ENCODE data around the gene DIAPH3. TPM values are rescaled to one million over a fixed set of nuclear protein-coding genes. Genes with fewer than 3 reads are reported as not detected.

DIAPH3 gene
- total and polyA plus RNA-seq, 2 of the 8 experiments (the other 6 are each of a cell fraction or from before 2014, with no cell fraction given): 8.0 to 30.8 TPM

DNA sequence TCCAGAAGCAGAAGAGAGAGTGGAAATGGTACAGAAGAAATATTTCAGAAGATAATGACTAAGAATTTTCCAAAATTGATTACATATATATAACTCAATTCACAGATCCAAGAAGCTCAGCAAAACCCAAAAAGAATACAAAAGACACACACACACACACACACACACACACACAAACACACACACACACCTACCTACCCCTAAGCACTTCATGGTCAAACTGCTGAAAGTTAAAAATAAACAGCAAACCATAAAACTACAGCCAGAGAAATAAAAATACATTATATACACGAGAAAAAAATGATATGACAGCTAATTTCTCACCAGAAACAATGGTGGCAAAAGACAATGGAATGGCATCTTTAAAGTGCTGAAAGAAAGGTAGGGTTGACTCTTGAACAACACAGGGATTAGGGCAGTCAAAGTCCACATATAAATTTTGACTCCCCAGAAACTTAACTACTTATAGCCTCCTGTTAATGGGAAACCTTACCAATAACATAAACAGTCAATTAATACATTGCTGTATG is 49.2 kb downstream of the DIAPH3 start:
- Histone ChIP-seq H3K56ac (replicated peaks; ENCODE audit: insufficient read length, low read depth, low read length) (no peak overlapping the region), H3K9me3 (ENCODE audit: insufficient read depth in 2 of 2, low read depth in 1 of 2, low read length in 1 of 2) (0 out of 4 replicates have a peak, but pooled peaks cover 0 to 6% of the 10 kb centered on the region in 2 experiments), H2BK20ac (ENCODE audit: low read length) (no peak overlapping the region), H4K20me1 (replicated peaks in 1 of 2; ENCODE audit: control insufficient read depth in 1 of 2, insufficient read depth in 2 of 2, low read length in 2 of 2) (no peaks in the 10 kb centered on the region), H3K27me3 (replicated peaks in 1 of 4; ENCODE audit: control insufficient read depth in 3 of 4, extremely low read depth in 1 of 4, insufficient read depth in 3 of 4, low read length in 3 of 4) (no peaks in the 10 kb centered on the region), H2AFZ (ENCODE audit: low read length) (no peak overlapping the region), H3K4ac (replicated peaks; ENCODE audit: insufficient read length, low read depth, low read length) (no peak overlapping the region), H3K18ac (ENCODE audit: extremely low read depth, low read length) (no peak overlapping the region), H2AK5ac (ENCODE audit: low read depth, low read length) (no peak overlapping the region), H2BK15ac (ENCODE audit: low read length) (no peak overlapping the region), H4K5ac (ENCODE audit: insufficient read length, low read depth, low read length) (no peak overlapping the region), H3K14ac (ENCODE audit: insufficient read length) (no peak overlapping the region), H3K23me2 (ENCODE audit: low read depth, low read length) (no peaks in the 10 kb centered on the region; the same call in 1 of the 2 replicates), H4K8ac (ENCODE audit: extremely low read depth, insufficient read depth, low read length) (no peak overlapping the region), H3K36me3 (ENCODE audit: control insufficient read depth in 2 of 4, insufficient read depth in 4 of 4, low read length in 3 of 4) (peaks cover 0 to 20% (median 4%) of the 10 kb centered on the region in 4 experiments; a peak in 4 of 8 replicates), H3K4me2 (ENCODE audit: insufficient read depth in 1 of 2, low read depth in 2 of 2, low read length in 2 of 2) (no peak overlapping the region), H3K4me1 (replicated peaks in 1 of 4; ENCODE audit: control insufficient read depth in 3 of 4, insufficient read depth in 4 of 4, low read length in 3 of 4) (no peaks in the 10 kb centered on the region), H3K23ac (ENCODE audit: insufficient read length) (no peak overlapping the region), H4K91ac (replicated peaks; ENCODE audit: insufficient read length, low read length) (no peak overlapping the region), H2BK120ac (replicated peaks; ENCODE audit: low read depth, low read length) (no peak overlapping the region), H3K79me2 (ENCODE audit: control insufficient read depth in 1 of 2, insufficient read depth in 2 of 2, low read length in 2 of 2) (peaks cover 0 to 18% of the 10 kb centered on the region in 2 experiments; a peak in 3 of 4 replicates), H2BK5ac (ENCODE audit: low read depth, low read length) (no peak overlapping the region), H3K79me1 (ENCODE audit: low read depth, low read length) (no peaks in the 10 kb centered on the region), H3K27ac (ENCODE audit: low read depth, low read length) (no peak overlapping the region), H2BK12ac (ENCODE audit: low read depth, low read length) (no peak overlapping the region), H3K4me3 (ENCODE audit: extremely low read depth in 1 of 4, insufficient read depth in 2 of 4, low read depth in 3 of 4, low read length in 4 of 4) (no peak overlapping the region), H3K9ac (replicated peaks in 1 of 4; ENCODE audit: extremely low read depth in 1 of 4, low read depth in 3 of 4, low read length in 3 of 4) (no peak overlapping the region)
- ChIA-PET CTCF (ENCODE audit: partially characterized antibody) (interaction anchor here (0.6 kb wide), 1 partner anchor 278 kb away, joined by 3 read pairs; no protein-coding TSS in a partner anchor), POLR2A (ENCODE audit: partially characterized antibody) (no interaction called here)
- 90% methylated on average over 1 of the region's 1 CpG; no CpG with 5 or more reads in 1 of the 2 experiments for WGBS, 2 experiments (ENCODE audit: extremely low coverage in 1 of 2, insufficient coverage in 1 of 2, insufficient read length in 1 of 2, insufficient replicate concordance in 2 of 2, low coverage in 1 of 2, low lambda C conversion rate in 2 of 2, missing lambda C conversion rate in 1 of 2)
- FAIRE-seq (no peak), DNase-seq (ENCODE audit: low read depth in 1 of 2, low spot score in 2 of 2) (no peak)
- TF ChIP-seq RBBP5 (IDR thresholded peaks at IDR 0.05; ENCODE audit: borderline replicate concordance, low read depth, low read length) (no peak), POU5F1 (IDR thresholded peaks at IDR 0.05; ENCODE audit: low read depth, low read length) (no peak), JUN (IDR thresholded peaks at IDR 0.05; ENCODE audit: low read depth, low read length) (no peak)

Data from H1 (cell line).